IMR-90 (cell line): Measurements from ENCODE around the gene CNPY4.

Experiments used
- CTCF ChIP-seq: conservative IDR thresholded peaks from 2 replicates; pipeline ENCODE4 v1.5.1; 2012; ENCODE audit warnings: mild to moderate bottlenecking, low read depth, low read length, improper control_type of control experiment
- POLR2A ChIP-seq: IDR thresholded peaks from 2 replicates; pipeline ENCODE4 v1.6.1; 2012; ENCODE audit warnings: mild to moderate bottlenecking, low read depth, low read length
- RAD21 ChIP-seq: IDR thresholded peaks from 2 replicates; pipeline ENCODE4 v1.6.1; 2012; ENCODE audit warnings: low read length, improper control_type of control experiment
- RCOR1 ChIP-seq: IDR thresholded peaks from 2 replicates; pipeline ENCODE4 v1.6.1; 2012; ENCODE audit warnings: mild to moderate bottlenecking, low read length, improper control_type of control experiment; ENCODE audit not compliant: insufficient replicate concordance

GRCh38 chr7:100174582-100174981 lies 55.1 kb downstream of the CNPY4 start:
- TF ChIP-seq POLR2A (no peak), RCOR1 (no peak), CTCF (no peak), RAD21 (no peak)
